HepG2 (cell line): ENCODE measurements around the gene SLC25A33. TPM values are rescaled to one million over a fixed set of nuclear protein-coding genes. Genes with fewer than 3 reads are reported as not detected.

Source experiments
- BCL6 ChIP-seq: IDR thresholded peaks from 2 replicates; pipeline ENCODE4 v1.6.1; 2016; ENCODE audit warnings: missing genetic modification reagents, missing compliant biosample characterization
- FIP1L1 ChIP-seq: fragments of 200-400 bp; formaldehyde crosslinking; IDR thresholded peaks from 2 replicates; pipeline ENCODE4 v1.6.1; 2018; ENCODE audit warnings: low read depth, mild to moderate bottlenecking, low read length, moderate library complexity, borderline replicate concordance; ENCODE audit not compliant: insufficient read depth
- HMGXB4 ChIP-seq, 2 experiments: sonication (generic) in 1 of 2; formaldehyde crosslinking in 1 of 2; IDR thresholded peaks; 2 replicates each; pipeline versions ENCODE4 v1.4.0 to v1.6.1; 2018 to 2020; ENCODE audit warnings: missing genetic modification reagents in 2 of 2, borderline replicate concordance in 1 of 2, low read depth in 1 of 2, mild to moderate bottlenecking in 1 of 2, missing biosample characterization in 1 of 2
- HNRNPK ChIP-seq: fragments of 200-400 bp; formaldehyde crosslinking; IDR thresholded peaks from 2 replicates; pipeline ENCODE4 v1.6.1; 2018; ENCODE audit warnings: low read length, low read depth, moderate library complexity, mild to moderate bottlenecking; ENCODE audit not compliant: poor library complexity, severe bottlenecking
- LCORL ChIP-seq, 2 experiments: fragments of 450-650 bp in 1 of 2; sonication (generic) in 1 of 2; formaldehyde crosslinking in 1 of 2; IDR thresholded peaks; 2 replicates each; pipeline versions ENCODE4 v1.5.0 to v1.6.1; 2017 to 2020; ENCODE audit warnings: antibody characterized with exemption in 1 of 2, missing genetic modification reagents in 1 of 2
- MXD1 ChIP-seq: sonication (generic); formaldehyde crosslinking; IDR thresholded peaks from 2 replicates; pipeline ENCODE4 v1.4.0; 2020; ENCODE audit warnings: mild to moderate bottlenecking, missing genetic modification reagents
- NR2F6 ChIP-seq, 2 experiments: IDR thresholded peaks; 2 replicates each; pipeline ENCODE4 v1.6.1; 2016; ENCODE audit warnings: antibody characterized with exemption in 1 of 2, mild to moderate bottlenecking in 1 of 2
- PTBP1 ChIP-seq: fragments of 200-400 bp; formaldehyde crosslinking; IDR thresholded peaks from 2 replicates; pipeline ENCODE4 v1.6.1; 2018; ENCODE audit warnings: low read length, low read depth; ENCODE audit not compliant: poor library complexity, severe bottlenecking
- RFX5 ChIP-seq: IDR thresholded peaks from 2 replicates; pipeline ENCODE4 v1.6.1; 2011; ENCODE audit warnings: low read depth, low read length, improper control_type of control experiment
- SOX13 ChIP-seq, 3 experiments: fragments of 450-650 bp in 1 of 3; sonication (generic) in 1 of 3; formaldehyde crosslinking in 1 of 3; IDR thresholded peaks in 2 of 3; conservative IDR thresholded peaks in 1 of 3; 2 replicates each; pipeline versions ENCODE4 v1.5.0 to v1.6.1; 2016 to 2020; ENCODE audit warnings: antibody characterized with exemption in 1 of 3, mild to moderate bottlenecking in 1 of 3, missing compliant biosample characterization in 1 of 3, missing genetic modification reagents in 1 of 3, moderate library complexity in 1 of 3
- SP5 ChIP-seq: IDR thresholded peaks from 2 replicates; pipeline ENCODE4 v1.6.1; 2016; ENCODE audit warnings: low read depth, borderline replicate concordance
- SPEN ChIP-seq: sonication (generic); formaldehyde crosslinking; IDR thresholded peaks from 2 replicates; pipeline ENCODE4 v1.5.1; 2020; ENCODE audit warnings: low read depth, mild to moderate bottlenecking, missing genetic modification reagents
- STAT6 ChIP-seq: sonication (generic); formaldehyde crosslinking; IDR thresholded peaks from 2 replicates; pipeline ENCODE4 v1.4.0; 2020; ENCODE audit warnings: missing genetic modification reagents, mild to moderate bottlenecking, borderline replicate concordance
- ZBTB49 ChIP-seq: sonication (generic); formaldehyde crosslinking; IDR thresholded peaks from 2 replicates; pipeline ENCODE4 v1.4.0; 2020; ENCODE audit warnings: missing genetic modification reagents, borderline replicate concordance
- ZBTB7A ChIP-seq: sonication (generic); formaldehyde crosslinking; IDR thresholded peaks from 2 replicates; pipeline ENCODE4 v1.8.0; 2022; ENCODE audit warnings: mild to moderate bottlenecking, missing genetic modification reagents
- ZIK1 ChIP-seq: sonication (generic); formaldehyde crosslinking; IDR thresholded peaks from 2 replicates; pipeline ENCODE4 v1.5.0; 2020; ENCODE audit warnings: mild to moderate bottlenecking, low read depth, missing genetic modification reagents, borderline replicate concordance
- ZNF24 ChIP-seq: fragments of 450-650 bp; IDR thresholded peaks from 2 replicates; pipeline ENCODE4 v1.6.1; 2017; ENCODE audit warnings: antibody characterized with exemption, mild to moderate bottlenecking
- ZNF354B ChIP-seq: sonication (generic); formaldehyde crosslinking; IDR thresholded peaks from 2 replicates; pipeline ENCODE4 v1.8.0; 2022; ENCODE audit warnings: mild to moderate bottlenecking, missing genetic modification reagents
- polyA plus RNA-seq, 8 experiments: library from polyadenylated mRNA; depleted of rRNA in 3 of 8; stranded (reverse) in 7 of 8; unstranded in 1 of 8; fragments of >200 nt; fragmentation: Illumina TruSeq in 4 of 8; extraction: Trizol in 4 of 8; gene quantifications; 2 replicates each; pipeline versions ENCODE4 v1.2.1 to v1.2.3, GENCODE V29; 2011 to 2016; ENCODE audit warnings: low read depth in 4 of 8, missing spikeins in 1 of 8, mixed read lengths in 1 of 8; ENCODE audit not compliant: insufficient read depth in 1 of 8
- total RNA-seq, 5 experiments: library from RNA; depleted of rRNA; stranded (reverse); fragments of >200 nt; fragmentation: Illumina TruSeq; extraction: Trizol; gene quantifications; 2 replicates each; pipeline ENCODE4 v1.2.3, GENCODE V29; 2016; ENCODE audit warnings: low read depth in 1 of 5

SLC25A33 gene
- total and polyA plus RNA-seq, 2 of the 13 experiments (the other 11 are each of a cell fraction or from before 2014, with no cell fraction given), result 15.4 to 50.3 TPM

GRCh38 chr1:9549955-9550546 is 10.8 kb downstream of the SLC25A33 start (continued):
- TF ChIP-seq STAT6 (CRISPR knock-in tag), result 0 out of 2 replicates have a peak, but pooled peaks have one; percentile 27
- peak; percentile 95 for TF ChIP-seq BCL6 (CRISPR knock-in tag)
- TF ChIP-seq FIP1L1, result no peak
- TF ChIP-seq ZNF24, result no peak
- TF ChIP-seq LCORL (IDR thresholded peaks at IDR 0.05), result peak; percentile 97
- peak; percentile 98 for TF ChIP-seq LCORL (CRISPR knock-in tag; IDR thresholded peaks at IDR 0.05)
- TF ChIP-seq ZBTB7A (CRISPR knock-in tag), result no peak
- TF ChIP-seq PTBP1, result no peak
- no peak for TF ChIP-seq HNRNPK
- peak; percentile 77; the same call in 1 of the 2 replicates for TF ChIP-seq RFX5
- no peak for TF ChIP-seq ZBTB49 (CRISPR knock-in tag)
- TF ChIP-seq SOX13 (IDR thresholded peaks at IDR 0.05), result peak; percentile 80
- peak in 1 of 2 experiments; percentile 95; a peak in 2 of 4 replicates for TF ChIP-seq SOX13 (CRISPR knock-in tag; conservative IDR thresholded peaks at IDR 0.05 in 1 of 2, IDR thresholded peaks at IDR 0.05 in 1 of 2)
- TF ChIP-seq NR2F6 (IDR thresholded peaks at IDR 0.05), result peak; percentile 98
- TF ChIP-seq NR2F6 (CRISPR knock-in tag; IDR thresholded peaks at IDR 0.05), result peak; percentile 99
- peak; percentile 28; the same call in 1 of the 2 replicates for TF ChIP-seq SPEN (CRISPR knock-in tag)
- TF ChIP-seq MXD1 (CRISPR knock-in tag), result no peak
- no peak for TF ChIP-seq ZNF354B (CRISPR knock-in tag)
- TF ChIP-seq SP5 (CRISPR knock-in tag), result peak; percentile 67; the same call in 1 of the 2 replicates
- TF ChIP-seq ZIK1 (CRISPR knock-in tag), result no peak
- no peak for TF ChIP-seq HMGXB4 (CRISPR knock-in tag; IDR thresholded peaks at IDR 0.05; ENCODE audit: borderline replicate concordance in 1 of 2, low read depth in 1 of 2)
